NCI-H345 treated with DMSO at 0.1 percent for 48 hours (cell line): ENCODE data around the gene SPATS1.

Source experiments
- DNase-seq: peaks from one replicate; lab custom pipeline; 2025; ENCODE audit not compliant: unreplicated experiment; lab: John Stamatoyannopoulos, UW

SPATS1 gene

GRCh38 chr6:44386364-44386928 lies 44.0 kb downstream of the SPATS1 start:
- DNase-seq: no peak

GRCh38 chr6:44386929-44387345 lies 44.5 kb downstream of the SPATS1 start:
- no peak for DNase-seq

- DNase-seq: peak; percentile 95
Measured at GRCh38 chr6:44387346-44388134, 45.1 kb downstream of the SPATS1 start, which contains the start of gene CDC5L. TSS of gene CDC5L (plus strand) at chr6:44387706. CDS start at chr6:44387824, 118 bp downstream.

- DNase-seq: no peak
Measured at GRCh38 chr6:44388135-44388487, 45.7 kb downstream of the SPATS1 start.

GRCh38 chr6:44388887-44389286 lies 46.4 kb downstream of the SPATS1 start:
- DNase-seq: no peak

GRCh38 chr6:44390158-44390683 lies 47.8 kb downstream of the SPATS1 start:
- no peak for DNase-seq
